Gastrocnemius medialis (tissue), 4 donors: ENCODE measurements around the gene ZNF487. TPM values are rescaled to one million over a fixed set of nuclear protein-coding genes. Genes with fewer than 3 reads are reported as not detected.

Experiments used
- ATAC-seq, 2 donors: fragments of 150-250 bp; one replicate each; pipeline ENCODE4 v1.9.1; 2016
- DNase-seq, 2 donors: peaks; one replicate each; pipeline ENCODE4 v3.0.0-alpha.2; 2019
- H3K27ac ChIP-seq, 4 donors: fragments of 200-600 bp; sonication (generic); 1 replicate in 1 of 4; 2 replicates in 3 of 4; pipeline ENCODE4 v1.5.1; 2016 to 2018; ENCODE audit warnings: mild to moderate bottlenecking in 2 of 4, moderate library complexity in 1 of 4
- H3K27me3 ChIP-seq, 3 donors: fragments of 200-600 bp; sonication (generic) in 2 of 3; 1 replicate in 1 of 3; 2 replicates in 2 of 3; pipeline versions ENCODE4 v1.5.1 to v1.6.0; 2016 to 2019; ENCODE audit warnings: mild to moderate bottlenecking in 1 of 3, moderate library complexity in 1 of 3
- H3K36me3 ChIP-seq, 2 donors: fragments of 200-600 bp; sonication (generic) in 1 of 2; one replicate each; pipeline ENCODE4 v1.5.1; 2017 to 2018
- H3K4me1 ChIP-seq, 2 donors: fragments of 200-600 bp; sonication (generic) in 1 of 2; one replicate each; pipeline ENCODE4 v1.5.1; 2016 to 2017; ENCODE audit warnings: mild to moderate bottlenecking in 2 of 2
- H3K4me3 ChIP-seq, 4 donors: fragments of 200-600 bp; sonication (generic) in 3 of 4; 1 replicate in 1 of 4; 2 replicates in 3 of 4; pipeline ENCODE4 v1.5.1; 2016 to 2019; ENCODE audit warnings: mild to moderate bottlenecking in 2 of 4
- H3K9me3 ChIP-seq, 3 donors: fragments of 200-600 bp; sonication (generic) in 2 of 3; 1 replicate in 1 of 3; 2 replicates in 2 of 3; pipeline ENCODE4 v1.5.1; 2016 to 2019
- CTCF ChIP-seq, 5 experiments: fragments of 450-650 bp in 3 of 5; fragments of 200-600 bp in 2 of 5; sonication (generic) in 2 of 5; IDR thresholded peaks in 4 of 5; conservative IDR thresholded peaks in 1 of 5; 1 replicate in 4 of 5; 2 replicates in 1 of 5; pipeline ENCODE4 v1.5.1; 2016 to 2019; ENCODE audit warnings: antibody characterized with exemption in 5 of 5, mild to moderate bottlenecking in 3 of 5, moderate library complexity in 3 of 5
- POLR2A ChIP-seq, 2 donors: fragments of 450-650 bp; IDR thresholded peaks; one replicate each; pipeline ENCODE4 v1.6.1; 2017; ENCODE audit warnings: antibody characterized with exemption in 2 of 2, mild to moderate bottlenecking in 2 of 2, moderate library complexity in 2 of 2
- in situ Hi-C, 4 donors: fragments of 200-750 bp; cut with MboI; loops; one replicate each; pipeline versions ENCODE4 v1.15.0 to v1.8.0; 2017; ENCODE audit warnings: low sequenced_read_pairs in 4 of 4
- intact Hi-C: fragments of 100-400 bp; cut with DNase I; formaldehyde crosslinking; loops from one replicate; pipeline ENCODE4 v1.15.1; 2023; ENCODE audit warnings: low total_unique reads
- total RNA-seq, 4 donors: library from RNA; depleted of rRNA; stranded (reverse); fragments of >200 nt; gene quantifications; one replicate each; pipeline versions ENCODE4 v1.1.0 to v1.2.3, GENCODE V29; 2016

ZNF487 gene
- total RNA-seq, 4 donors from 2014 or later: 0.80 to 2.4 (median 1.7) TPM

- no peaks in the 10 kb centered on the region for H3K36me3 ChIP-seq
- in situ Hi-C loops: loop anchor here in 2 of 4 donors (25.0 kb wide), 1 partner anchor 1577 kb away; the partner anchor contains the start of gene DEPP1 (in 2 of the 2)
- ATAC-seq (no peak), DNase-seq (no peak)
- H3K27me3 ChIP-seq: no peaks in the 10 kb centered on the region
- H3K4me1 ChIP-seq: peaks cover 11 to 15% of the 10 kb centered on the region in 2 donors
- H3K9me3 ChIP-seq: no peaks in the 10 kb centered on the region
- H3K4me3 ChIP-seq: no peak overlapping the region
- TF ChIP-seq CTCF (IDR thresholded peaks at IDR 0.05 in 4 of 5, conservative IDR thresholded peaks at IDR 0.05 in 1 of 5): no peak
- no peak for TF ChIP-seq POLR2A (IDR thresholded peaks at IDR 0.05)
- peak overlapping the region in 2 of 4 donors; percentile 95 to 97 for H3K27ac ChIP-seq
- intact Hi-C loops: no loop called here
Observed at GRCh38 chr10:43410345-43410744, 26.6 kb upstream of the ZNF487 start.

DNA sequence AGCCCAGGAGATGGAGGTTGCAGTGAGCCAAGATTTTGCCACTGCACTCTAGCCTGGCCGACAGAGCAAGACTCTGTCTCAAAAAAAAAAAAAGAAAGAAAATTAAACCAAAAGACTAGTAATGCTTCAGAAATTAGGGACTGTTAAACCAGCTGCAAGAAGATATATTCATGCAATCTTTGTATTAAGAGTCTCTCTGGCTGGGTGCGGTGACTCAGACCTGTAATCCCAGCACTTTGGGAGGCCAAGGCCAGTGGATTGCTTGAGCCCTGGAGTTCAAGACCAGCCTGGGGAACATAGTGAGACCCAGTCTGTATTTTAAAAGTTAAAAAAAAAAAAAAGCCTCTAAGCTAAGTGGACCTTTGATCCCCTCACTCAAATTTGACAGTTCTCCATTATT lies 25.4 kb upstream of the ZNF487 start:
- intact Hi-C loops (no loop called here), in situ Hi-C loops (loop anchor here in 2 of 4 donors (25.0 kb wide), 1 partner anchor 1576 kb away; the partner anchor contains the start of gene DEPP1 (in 2 of the 2))
- TF ChIP-seq CTCF (IDR thresholded peaks at IDR 0.05 in 4 of 5, conservative IDR thresholded peaks at IDR 0.05 in 1 of 5): no peak
- TF ChIP-seq POLR2A (IDR thresholded peaks at IDR 0.05): no peak
- Histone ChIP-seq H3K4me1 (peaks cover 0 to 4% of the 10 kb centered on the region in 2 donors), H3K36me3 (no peaks in the 10 kb centered on the region), H3K27me3 (no peaks in the 10 kb centered on the region), H3K9me3 (no peaks in the 10 kb centered on the region), H3K27ac (no peak overlapping the region), H3K4me3 (no peak overlapping the region)
- ATAC-seq (no peak), DNase-seq (no peak)

GRCh38 chr10:43415544-43415943 lies 21.4 kb upstream of the ZNF487 start:
- DNase-seq (no peak), ATAC-seq (no peak)
- Histone ChIP-seq H3K4me1 (peaks cover 0 to 7% of the 10 kb centered on the region in 2 donors), H3K9me3 (no peaks in the 10 kb centered on the region), H3K27ac (no peak overlapping the region), H3K27me3 (no peaks in the 10 kb centered on the region), H3K4me3 (no peak overlapping the region), H3K36me3 (no peaks in the 10 kb centered on the region)
- in situ Hi-C loops: loop anchor here in 2 of 4 donors (25.0 kb wide), 1 partner anchor 1572 kb away; the partner anchor contains the start of gene DEPP1 (in 2 of the 2)
- intact Hi-C loops: no loop called here
- TF ChIP-seq CTCF (IDR thresholded peaks at IDR 0.05 in 4 of 5, conservative IDR thresholded peaks at IDR 0.05 in 1 of 5) (no peak), POLR2A (IDR thresholded peaks at IDR 0.05) (no peak)

- peaks cover 0 to 11% of the 10 kb centered on the region in 2 donors for H3K4me1 ChIP-seq
- intact Hi-C loops (no loop called here), in situ Hi-C loops (loop anchor here in 2 of 4 donors (25.0 kb wide), 1 partner anchor 1569 kb away; the partner anchor contains the start of gene DEPP1 (in 2 of the 2))
- ATAC-seq (no peak), DNase-seq (no peak)
- no peaks in the 10 kb centered on the region for H3K9me3 ChIP-seq
- TF ChIP-seq POLR2A (IDR thresholded peaks at IDR 0.05): no peak
- no peak for TF ChIP-seq CTCF (IDR thresholded peaks at IDR 0.05 in 4 of 5, conservative IDR thresholded peaks at IDR 0.05 in 1 of 5)
- H3K36me3 ChIP-seq: no peaks in the 10 kb centered on the region
- H3K27me3 ChIP-seq: no peaks in the 10 kb centered on the region
- H3K4me3 ChIP-seq: no peak overlapping the region
- peak overlapping the region in 1 of 4 donors; percentile 18 for H3K27ac ChIP-seq
Observed at GRCh38 chr10:43417950-43418768, 18.8 kb upstream of the ZNF487 start.
